Raji (cell line): ENCODE data around the gene TRABD.

Experiments
- POLR2A ChIP-seq: IDR thresholded peaks from 2 replicates; pipeline ENCODE4 v1.6.1; 2011; ENCODE audit warnings: low read depth, low read length, control low read depth; ENCODE audit not compliant: insufficient read depth

The TRABD gene

GRCh38 chr22:50225200-50225969 is 39.7 kb downstream of the TRABD start:
- no peak for TF ChIP-seq POLR2A

DNA sequence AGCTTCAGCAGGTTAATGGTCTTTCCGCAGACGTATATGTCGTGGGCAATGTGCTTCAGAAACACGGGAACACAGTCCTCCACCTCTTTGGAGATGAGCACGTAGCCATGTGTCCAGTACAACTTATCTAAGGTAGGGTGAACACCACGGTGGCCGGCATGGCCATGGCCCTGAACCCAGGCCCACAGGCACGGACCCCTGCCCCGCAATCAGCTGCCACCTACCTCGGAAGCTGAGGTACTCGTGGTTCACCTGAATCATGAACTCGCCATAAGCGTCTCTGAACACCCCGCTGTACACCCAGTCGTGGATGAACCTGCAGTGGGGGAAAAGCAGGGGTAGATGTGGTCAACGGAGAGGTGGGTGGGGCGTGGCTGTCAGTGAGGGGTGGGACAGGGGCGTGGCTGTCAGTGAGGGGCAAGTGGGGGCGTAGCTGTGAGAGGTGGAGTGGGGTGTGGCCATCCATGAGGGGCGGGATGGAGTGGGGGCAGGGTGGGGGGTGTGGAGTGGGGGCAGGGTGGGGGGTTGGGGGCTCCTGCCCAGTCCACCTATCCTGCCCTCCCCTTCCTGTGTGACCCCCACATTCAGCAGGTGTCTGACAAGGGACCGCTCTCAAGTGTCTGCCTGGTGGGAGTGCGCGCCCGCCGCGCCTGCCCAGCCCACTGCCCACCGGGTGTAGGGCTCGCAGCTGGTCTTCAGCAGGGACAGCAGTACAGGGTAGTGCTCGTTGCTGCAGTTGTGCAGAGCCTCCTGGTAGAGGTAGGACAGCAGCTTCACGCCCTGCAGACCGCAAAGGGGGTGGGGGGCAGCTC is 40.6 kb downstream of the TRABD start:
- no peak for TF ChIP-seq POLR2A

DNA sequence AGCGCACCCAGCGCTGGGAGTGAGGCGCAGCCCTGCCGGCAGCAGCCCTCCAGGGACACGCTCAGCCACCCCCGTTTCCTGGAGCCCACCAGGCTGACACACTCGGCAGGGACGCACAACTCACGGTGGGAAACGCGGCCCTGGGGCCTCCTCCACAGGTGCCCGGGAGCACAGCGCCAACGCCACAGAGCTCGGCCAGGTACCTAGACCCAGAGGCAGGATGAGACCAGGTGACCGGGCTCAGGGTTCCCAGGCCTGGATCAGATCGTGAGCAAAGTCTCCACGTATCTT is 41.1 kb downstream of the TRABD start:
- TF ChIP-seq POLR2A, result no peak

GRCh38 chr22:50227579-50228215 is 42.0 kb downstream of the TRABD start:
- no peak for TF ChIP-seq POLR2A

DNA sequence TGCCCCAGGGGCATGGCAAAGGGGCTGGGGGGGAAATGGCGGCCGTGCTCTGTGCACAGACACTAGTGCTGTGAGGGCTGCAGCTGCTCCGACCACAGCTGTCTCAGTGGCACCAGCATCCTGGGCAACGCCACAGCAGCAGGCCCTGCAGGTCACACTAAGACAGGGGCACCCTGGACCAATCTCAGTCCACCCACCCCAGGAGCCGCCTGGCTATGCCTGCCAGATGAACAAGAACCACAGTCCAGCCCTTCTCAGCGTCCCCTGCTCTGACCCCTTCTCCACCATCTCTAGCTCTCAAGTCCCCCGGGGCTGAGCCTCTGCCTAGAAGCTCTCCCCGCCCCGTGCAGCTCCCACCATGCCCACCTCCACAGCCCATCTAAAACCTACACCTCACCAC is 42.7 kb downstream of the TRABD start:
- TF ChIP-seq POLR2A, result no peak

DNA sequence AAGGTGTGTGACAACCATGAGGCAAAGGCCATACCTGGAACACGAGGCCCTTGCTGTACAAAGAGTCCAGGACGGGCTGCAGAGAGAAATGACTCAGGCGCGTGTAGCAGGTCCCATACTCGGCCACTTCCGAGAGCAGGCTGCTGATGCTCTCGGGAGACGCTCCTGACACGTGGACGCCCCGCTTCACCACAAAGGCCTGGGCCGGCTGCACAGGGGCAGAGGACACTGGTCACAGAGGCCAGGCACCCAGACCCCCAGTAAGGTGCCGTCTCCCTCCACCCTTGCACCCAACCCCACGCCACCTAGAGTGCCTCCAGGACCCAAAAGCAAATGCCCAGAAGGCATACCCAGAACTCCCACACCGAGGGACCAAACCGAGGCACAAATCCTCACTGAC is 43.7 kb downstream of the TRABD start:
- no peak for TF ChIP-seq POLR2A

GRCh38 chr22:50232481-50233151 is 46.9 kb downstream of the TRABD start:
- TF ChIP-seq POLR2A, result no peak

- no peak for TF ChIP-seq POLR2A
These were observed 47.5 kb downstream of the TRABD start for GRCh38 chr22:50233223-50233622.

GRCh38 chr22:50236731-50237409 is 51.2 kb downstream of the TRABD start:
- no peak for TF ChIP-seq POLR2A

DNA sequence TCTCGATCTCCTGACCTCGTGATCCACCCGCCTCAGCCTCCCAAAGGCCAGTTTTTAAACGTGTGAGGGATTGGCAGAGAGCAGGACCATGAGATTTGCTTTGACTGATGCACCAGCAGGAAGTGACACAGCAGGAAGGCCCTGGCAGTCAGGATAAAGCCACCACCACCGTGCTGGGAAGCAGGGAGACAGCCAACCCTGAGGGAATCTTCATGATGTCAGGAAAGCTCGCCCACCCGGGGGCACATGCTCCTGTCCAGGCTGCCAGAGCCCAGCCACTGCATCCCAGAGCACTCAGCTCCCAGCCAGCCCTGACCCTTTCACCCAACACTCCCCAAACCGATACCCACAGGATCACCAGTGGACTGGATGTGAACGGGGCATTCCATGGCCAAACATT is 53.0 kb downstream of the TRABD start:
- no peak for TF ChIP-seq POLR2A

GRCh38 chr22:50242406-50242949 is 56.8 kb downstream of the TRABD start:
- no peak for TF ChIP-seq POLR2A

DNA sequence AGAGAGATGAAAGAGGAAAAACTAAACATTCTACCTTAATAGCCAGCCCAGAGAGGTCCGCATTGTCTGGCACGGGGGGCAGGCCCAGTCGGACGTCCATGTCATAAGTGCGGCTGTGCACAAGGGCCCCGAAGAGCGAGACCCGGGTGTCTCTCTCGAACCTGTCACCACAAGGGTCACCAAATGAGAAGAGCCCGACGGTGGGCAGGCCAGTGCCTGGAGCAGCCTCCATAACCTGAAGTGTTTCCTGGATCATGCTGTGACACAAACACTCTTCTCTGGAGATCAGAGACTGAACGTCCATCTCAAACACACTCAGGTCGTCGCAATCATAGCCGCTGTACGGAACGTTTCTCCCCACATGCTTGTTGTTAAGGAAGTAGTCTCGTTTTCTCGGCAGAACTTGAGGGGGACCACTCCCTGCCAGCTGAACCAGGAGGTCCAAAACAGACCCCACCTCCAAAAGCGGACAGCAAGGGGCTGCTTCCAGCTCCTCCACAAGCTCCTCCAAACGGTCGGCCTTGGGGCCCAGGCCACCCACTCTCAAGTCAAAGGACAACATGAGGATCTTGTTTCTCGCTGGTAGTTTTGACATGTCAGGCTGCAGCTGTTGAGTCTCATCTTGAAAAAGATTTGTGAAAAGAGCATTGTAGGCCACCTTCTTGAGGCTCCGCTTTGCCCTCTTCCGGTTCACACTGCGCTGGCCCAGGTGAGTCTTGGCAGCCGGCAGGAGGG is 58.1 kb downstream of the TRABD start:
- TF ChIP-seq POLR2A, result no peak

DNA sequence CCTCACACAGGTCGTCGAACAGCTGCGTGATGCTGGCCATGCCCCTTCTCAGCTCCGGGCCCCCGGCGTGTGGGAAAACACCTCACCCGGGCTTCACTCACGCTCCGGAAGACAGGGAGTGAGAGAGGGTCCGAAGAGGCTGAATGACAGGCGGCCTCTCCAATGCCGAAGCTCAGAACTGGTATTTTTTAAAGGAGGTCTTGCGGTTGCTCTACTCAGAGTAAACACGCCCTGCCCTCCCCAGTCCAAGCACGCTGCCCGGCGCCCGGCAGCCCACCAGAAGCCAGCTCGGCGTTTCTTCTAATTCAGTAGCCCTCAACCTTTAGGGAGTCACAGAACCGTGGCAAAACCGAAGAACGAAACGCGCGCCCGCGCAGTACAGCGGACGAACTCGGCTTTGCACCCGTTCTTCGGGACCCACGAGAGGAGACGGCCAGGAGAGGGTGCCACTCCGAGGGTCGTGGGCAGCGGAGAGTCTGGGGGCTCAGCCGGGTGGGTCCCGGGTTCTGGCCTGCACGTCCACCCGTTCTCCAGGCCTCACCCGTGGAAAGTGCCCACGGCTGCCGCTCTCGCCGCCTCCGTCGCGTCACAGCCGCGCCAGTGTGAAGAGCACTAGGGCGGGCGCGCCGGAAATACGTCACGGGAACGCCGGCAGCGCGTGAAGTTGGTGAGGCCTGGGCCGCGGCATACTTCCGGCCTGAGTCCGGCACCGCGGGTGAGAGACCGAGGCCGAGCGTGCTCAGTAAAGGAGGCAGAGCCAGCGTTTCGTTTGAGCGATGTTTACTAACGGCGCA is 58.9 kb downstream of the TRABD start, which contains the start of gene TUBGCP6:
TUBGCP6 (minus strand) TSS at position 604 of the 794 bp plus-strand sequence; CDS start at position 40, 564 bp downstream.
- peak; percentile 89 for TF ChIP-seq POLR2A
